Body of pancreas (tissue), 4 donors: ENCODE data around the gene NEDD9. TPM values are rescaled to one million over a fixed set of nuclear protein-coding genes. Genes with fewer than 3 reads are reported as not detected.
A peak's percentile ranks its signal among the peaks of the same experiment; 100 is the strongest.

Source experiments
- ATAC-seq: fragments of 150-250 bp; one replicate; pipeline ENCODE4 v1.9.1; 2016
- DNase-seq, 4 donors: peaks; one replicate each; pipeline ENCODE4 v3.0.0-alpha.2; 2019
- H3K27ac ChIP-seq, 4 donors: fragments of 200-600 bp; sonication (generic); 1 replicate in 3 of 4; 2 replicates in 1 of 4; pipeline versions ENCODE4 v1.5.1 to v1.6.1; 2016 to 2019; ENCODE audit warnings: mild to moderate bottlenecking in 1 of 4, mixed read lengths in 1 of 4, moderate library complexity in 1 of 4
- H3K27me3 ChIP-seq, 2 donors: fragments of 200-600 bp; sonication (generic); one replicate each; pipeline ENCODE4 v1.6.0; 2016; ENCODE audit warnings: mild to moderate bottlenecking in 1 of 2
- H3K36me3 ChIP-seq, 2 donors: fragments of 200-600 bp; sonication (generic); replicated peaks in 1 of 2; 2 replicates each; pipeline ENCODE4 v1.5.1; 2016; ENCODE audit warnings: low read depth in 2 of 2; ENCODE audit not compliant: insufficient read depth in 1 of 2
- H3K4me1 ChIP-seq: fragments of 200-600 bp; sonication (generic); one replicate; pipeline ENCODE4 v1.6.0; 2016
- H3K4me3 ChIP-seq, 2 donors: fragments of 200-600 bp; sonication (generic); 1 replicate in 1 of 2; 2 replicates in 1 of 2; pipeline ENCODE4 v1.5.1; 2016 to 2019
- H3K9me3 ChIP-seq, 3 donors: fragments of 200-600 bp; sonication (generic); 1 replicate in 2 of 3; 2 replicates in 1 of 3; pipeline ENCODE4 v1.5.1; 2016
- CTCF ChIP-seq, 7 experiments: fragments of 450-650 bp in 4 of 7; fragments of 200-600 bp in 3 of 7; sonication (generic) in 3 of 7; IDR thresholded peaks; one replicate each; pipeline ENCODE4 v1.5.1; 2016 to 2019; ENCODE audit warnings: antibody characterized with exemption in 7 of 7
- POLR2A ChIP-seq, 3 donors: fragments of 450-650 bp; IDR thresholded peaks; one replicate each; pipeline ENCODE4 v1.6.1; 2016; ENCODE audit warnings: antibody characterized with exemption in 3 of 3, mild to moderate bottlenecking in 2 of 3
- WGBS, 2 donors: methylation state at CpG; one replicate each; pipeline ENCODE4 v1.1.5; 2017; 5-methylcytosine and 5-hydroxymethylcytosine counted together
- intact Hi-C: fragments of 100-400 bp; cut with DNase I; formaldehyde crosslinking; loops from one replicate; pipeline ENCODE4 v1.15.1; 2023
- total RNA-seq, 2 donors: library from RNA; depleted of rRNA; stranded (reverse); fragments of >200 nt; gene quantifications; one replicate each; pipeline ENCODE4 v1.1.0, GENCODE V29; 2016

NEDD9 gene
- total RNA-seq, 2 donors from 2014 or later = 22.8 to 58.3 TPM

GRCh38 chr6:11277275-11278206 is 45.1 kb upstream of the NEDD9 start:
- peaks cover 35% of the 10 kb centered on the region for H3K4me1 ChIP-seq
- peak; percentile 56 for ATAC-seq
- no peaks in the 10 kb centered on the region for H3K27me3 ChIP-seq
- TF ChIP-seq POLR2A (IDR thresholded peaks at IDR 0.05) = no peak
- TF ChIP-seq CTCF (IDR thresholded peaks at IDR 0.05) = no peak
- peak overlapping the region in 2 of 4 donors; percentile 26 to 52 for H3K27ac ChIP-seq
- H3K36me3 ChIP-seq = no peaks in the 10 kb centered on the region
- intact Hi-C loops = no loop called here
- H3K4me3 ChIP-seq = no peak overlapping the region
- peak in 1 of 4 donors; percentile 25 for DNase-seq
- H3K9me3 ChIP-seq = no peaks in the 10 kb centered on the region
- WGBS, 2 donors = 79 to 83% methylated on average over 14 of the region's 14 CpGs

- H3K36me3 ChIP-seq = no peaks in the 10 kb centered on the region
- no peak for ATAC-seq
- WGBS, 2 donors = 86 to 92% methylated on average over 4 of the region's 4 CpGs
- no peak for TF ChIP-seq POLR2A (IDR thresholded peaks at IDR 0.05)
- no peak for TF ChIP-seq CTCF (IDR thresholded peaks at IDR 0.05)
- intact Hi-C loops = no loop called here
- H3K27ac ChIP-seq = no peak overlapping the region
- H3K4me1 ChIP-seq = peaks cover 37% of the 10 kb centered on the region
- H3K4me3 ChIP-seq = no peak overlapping the region
- H3K27me3 ChIP-seq = no peaks in the 10 kb centered on the region
- no peaks in the 10 kb centered on the region for H3K9me3 ChIP-seq
- DNase-seq = no peak
Measured at GRCh38 chr6:11276911-11277274, 44.4 kb upstream of the NEDD9 start.

GRCh38 chr6:11276228-11276627 is 43.8 kb upstream of the NEDD9 start:
- no peaks in the 10 kb centered on the region for H3K36me3 ChIP-seq

GRCh38 chr6:11275598-11275997 is 43.1 kb upstream of the NEDD9 start:
- DNase-seq = peak in 3 of 4 donors; percentile 33 to 54 (median 37)
- peak; percentile 68 for ATAC-seq
- TF ChIP-seq POLR2A (IDR thresholded peaks at IDR 0.05) = no peak
- no peak for TF ChIP-seq CTCF (IDR thresholded peaks at IDR 0.05)
- no peaks in the 10 kb centered on the region for H3K27me3 ChIP-seq
- no peak overlapping the region for H3K4me3 ChIP-seq
- intact Hi-C loops = no loop called here
- H3K4me1 ChIP-seq = peaks cover 45% of the 10 kb centered on the region
- no peaks in the 10 kb centered on the region for H3K9me3 ChIP-seq
- H3K36me3 ChIP-seq = no peaks in the 10 kb centered on the region
- WGBS, 2 donors = 7 to 11% methylated on average over 4 of the region's 4 CpGs
- H3K27ac ChIP-seq = no peak overlapping the region

More at GRCh38 chr6:11276228-11276627, 43.8 kb upstream of the NEDD9 start:
- 87 to 88% methylated on average over 8 of the region's 8 CpGs for WGBS, 2 donors
- Histone ChIP-seq H3K27me3 (no peaks in the 10 kb centered on the region), H3K4me1 (peaks cover 39% of the 10 kb centered on the region), H3K4me3 (no peak overlapping the region), H3K27ac (no peak overlapping the region), H3K9me3 (no peaks in the 10 kb centered on the region)
- no peak for TF ChIP-seq CTCF (IDR thresholded peaks at IDR 0.05)
- no peak for TF ChIP-seq POLR2A (IDR thresholded peaks at IDR 0.05)
- intact Hi-C loops = no loop called here
- DNase-seq (no peak), ATAC-seq (no peak)
